ENCODE data around the gene PSD4. TPM values are rescaled to one million over a fixed set of nuclear protein-coding genes. Genes with fewer than 3 reads are reported as not detected.

The PSD4 gene
- total RNA-seq, 3 donors from 2014 or later: 40.8 to 91.3 (median 64.4) TPM

DNA sequence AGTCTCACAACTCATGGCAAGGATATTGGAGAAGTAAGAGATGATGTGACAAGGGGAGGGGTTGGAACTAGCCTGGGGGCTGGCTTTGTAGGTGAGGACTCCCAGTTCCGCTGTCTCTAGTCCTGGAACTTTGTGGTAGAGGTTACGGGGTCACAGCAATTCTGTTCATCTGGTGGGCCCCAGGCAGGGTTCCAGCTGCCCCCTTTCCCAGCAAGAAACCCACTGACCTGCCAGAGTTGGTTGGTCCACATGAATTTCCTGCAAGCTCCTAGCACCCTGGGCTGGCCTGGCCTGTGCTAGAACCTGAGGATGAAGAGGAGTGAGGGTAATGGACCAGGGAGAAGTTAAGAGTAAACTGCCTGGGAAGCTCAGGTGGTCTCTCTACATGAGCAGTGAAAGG, 41.3 kb downstream of the PSD4 start:
- intact Hi-C loops (cut with DNase I, micrococcal nuclease): no loop called here

DNA sequence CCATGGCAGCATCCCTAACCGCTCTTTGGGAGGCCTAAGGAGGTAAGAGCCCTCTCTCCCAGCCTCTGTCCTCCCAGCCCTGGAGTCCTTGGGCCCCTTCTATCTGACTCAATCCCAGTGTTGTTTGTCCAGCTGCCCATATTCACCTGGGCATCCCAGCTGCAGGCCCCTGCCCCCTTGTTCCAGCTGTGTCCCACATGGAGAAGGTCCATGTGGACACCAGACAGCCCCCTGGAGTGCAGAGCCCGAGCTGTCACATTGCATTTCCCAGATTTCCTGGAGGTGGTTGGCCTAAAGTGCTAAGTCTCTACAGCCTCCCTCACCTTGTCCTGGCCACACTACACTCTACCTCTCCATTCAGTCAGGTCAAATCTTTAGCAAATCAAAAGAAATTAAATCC, 42.5 kb downstream of the PSD4 start:
- H3K4me1 ChIP-seq (ENCODE audit: low read depth): peaks cover 26% of the 10 kb centered on the region
- H3K9me3 ChIP-seq: no peaks in the 10 kb centered on the region
- TF ChIP-seq, protein P1, sequence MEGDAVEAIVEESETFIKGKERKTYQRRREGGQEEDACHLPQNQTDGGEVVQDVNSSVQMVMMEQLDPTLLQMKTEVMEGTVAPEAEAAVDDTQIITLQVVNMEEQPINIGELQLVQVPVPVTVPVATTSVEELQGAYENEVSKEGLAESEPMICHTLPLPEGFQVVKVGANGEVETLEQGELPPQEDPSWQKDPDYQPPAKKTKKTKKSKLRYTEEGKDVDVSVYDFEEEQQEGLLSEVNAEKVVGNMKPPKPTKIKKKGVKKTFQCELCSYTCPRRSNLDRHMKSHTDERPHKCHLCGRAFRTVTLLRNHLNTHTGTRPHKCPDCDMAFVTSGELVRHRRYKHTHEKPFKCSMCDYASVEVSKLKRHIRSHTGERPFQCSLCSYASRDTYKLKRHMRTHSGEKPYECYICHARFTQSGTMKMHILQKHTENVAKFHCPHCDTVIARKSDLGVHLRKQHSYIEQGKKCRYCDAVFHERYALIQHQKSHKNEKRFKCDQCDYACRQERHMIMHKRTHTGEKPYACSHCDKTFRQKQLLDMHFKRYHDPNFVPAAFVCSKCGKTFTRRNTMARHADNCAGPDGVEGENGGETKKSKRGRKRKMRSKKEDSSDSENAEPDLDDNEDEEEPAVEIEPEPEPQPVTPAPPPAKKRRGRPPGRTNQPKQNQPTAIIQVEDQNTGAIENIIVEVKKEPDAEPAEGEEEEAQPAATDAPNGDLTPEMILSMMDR (IDR thresholded peaks at IDR 0.05): no peak
- no peak for ATAC-seq
- intact Hi-C loops (cut with DNase I, micrococcal nuclease): no loop called here
- no peak for DNase-seq
- H3K36me3 ChIP-seq (ENCODE audit: low read depth): no peaks in the 10 kb centered on the region
- no peak overlapping the region for H3K4me3 ChIP-seq

More for the DNA sequence above, 41.3 kb downstream of the PSD4 start:
- DNase-seq (peak in 1 of 3 donors; percentile 16), ATAC-seq (no peak)
- Histone ChIP-seq H3K4me3 (no peak overlapping the region), H3K36me3 (ENCODE audit: low read depth) (no peaks in the 10 kb centered on the region), H3K4me1 (ENCODE audit: low read depth) (peaks cover 34% of the 10 kb centered on the region), H3K9me3 (no peaks in the 10 kb centered on the region)
- TF ChIP-seq, protein P1 (IDR thresholded peaks at IDR 0.05): no peak

- no peak for ATAC-seq
- peaks cover 24% of the 10 kb centered on the region for H3K4me1 ChIP-seq (ENCODE audit: low read depth)
Measured at GRCh38 chr2:113216891-113217454, 43.2 kb downstream of the PSD4 start.

DNA sequence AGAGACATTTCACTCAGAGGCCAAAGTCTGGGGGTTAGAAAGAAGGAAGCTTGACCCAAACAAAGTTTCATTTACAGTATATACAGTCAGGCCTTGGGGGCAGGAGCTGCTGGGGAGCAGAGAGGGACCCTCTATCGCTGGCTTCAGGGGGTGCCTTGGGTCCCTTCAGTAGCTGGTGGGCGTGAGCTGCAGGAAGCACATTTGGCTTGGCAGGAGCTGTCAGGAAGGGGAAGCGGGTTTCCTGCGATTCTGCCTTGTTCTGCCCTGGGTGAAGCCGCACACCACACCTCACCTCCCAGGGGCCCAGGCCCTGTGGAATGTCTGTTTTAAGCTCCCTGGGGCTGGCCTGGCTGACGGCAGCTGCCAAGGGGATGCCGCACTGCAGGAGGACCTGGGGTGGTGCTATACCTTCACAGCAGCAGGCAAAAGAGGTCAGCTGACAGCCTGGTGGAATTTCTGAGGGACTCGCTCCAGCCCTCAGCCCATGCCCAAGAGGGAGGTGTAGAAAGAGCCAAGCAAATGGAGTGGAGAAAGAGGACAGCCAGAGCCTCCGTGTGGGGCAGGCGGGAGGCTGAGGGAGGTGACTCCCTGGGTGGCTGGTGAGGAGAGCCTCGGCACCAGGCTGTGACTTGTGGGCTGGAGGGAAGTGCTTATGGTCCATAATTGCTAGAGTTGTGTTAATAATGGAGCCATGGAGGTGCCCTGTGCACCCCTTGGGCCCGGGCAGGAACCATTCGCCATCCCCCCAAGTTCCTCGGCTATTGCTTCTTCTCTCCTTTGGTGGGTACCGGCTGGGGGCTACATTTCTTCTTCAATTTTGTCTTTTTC, 43.9 kb downstream of the PSD4 start:
- intact Hi-C loops (cut with DNase I, micrococcal nuclease): no loop called here
- H3K4me3 ChIP-seq: no peak overlapping the region
- DNase-seq: no peak
- TF ChIP-seq, protein P1 (IDR thresholded peaks at IDR 0.05): no peak
- no peak for ATAC-seq
- no peaks in the 10 kb centered on the region for H3K9me3 ChIP-seq
- H3K4me1 ChIP-seq (ENCODE audit: low read depth): peaks cover 24% of the 10 kb centered on the region
- no peaks in the 10 kb centered on the region for H3K36me3 ChIP-seq (ENCODE audit: low read depth)

More at GRCh38 chr2:113216891-113217454, 43.2 kb downstream of the PSD4 start:
- DNase-seq: no peak
- Histone ChIP-seq H3K36me3 (ENCODE audit: low read depth) (no peaks in the 10 kb centered on the region), H3K4me3 (no peak overlapping the region), H3K9me3 (no peaks in the 10 kb centered on the region)
- TF ChIP-seq, protein P1 (IDR thresholded peaks at IDR 0.05): no peak
- intact Hi-C loops (cut with DNase I, micrococcal nuclease): no loop called here

DNA sequence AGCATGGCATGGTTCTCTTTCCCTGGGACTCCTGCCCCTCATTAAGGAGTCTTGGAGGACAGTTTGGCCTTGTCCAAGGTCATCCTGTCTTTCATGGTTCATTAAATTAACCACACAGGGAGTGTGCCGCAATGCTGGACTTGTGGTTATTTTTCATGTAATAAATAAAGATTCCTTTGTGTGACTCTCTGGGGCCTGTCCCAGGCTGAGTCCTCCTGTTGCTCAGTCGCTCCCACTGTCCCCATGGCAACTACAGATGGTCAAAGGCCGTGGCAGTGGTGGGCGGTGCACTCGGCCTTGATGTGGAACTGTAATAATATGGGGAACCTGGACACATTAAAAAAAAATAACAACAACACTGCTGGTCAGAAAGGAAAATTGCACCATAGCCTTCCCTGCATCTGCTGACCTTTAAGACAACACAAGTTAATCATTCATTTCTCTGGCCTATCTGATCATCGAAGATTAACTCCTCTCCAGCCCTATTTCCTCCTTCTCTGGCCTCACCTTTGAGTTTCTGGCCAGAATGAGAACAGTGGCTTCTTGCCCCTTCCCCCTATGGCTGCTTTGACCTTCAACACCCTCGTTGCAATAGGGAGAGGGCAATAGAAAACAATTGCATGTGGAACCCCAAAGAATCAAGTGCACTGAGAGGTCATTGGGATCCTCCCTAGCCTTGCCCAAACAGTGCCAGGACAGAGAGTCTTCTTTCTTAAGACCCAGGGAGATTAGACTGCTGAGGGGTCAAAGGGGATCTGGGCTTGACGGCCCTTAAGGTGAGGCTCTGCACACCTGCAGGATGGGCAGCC, 44.7 kb downstream of the PSD4 start:
- no peaks in the 10 kb centered on the region for H3K36me3 ChIP-seq (ENCODE audit: low read depth)
- TF ChIP-seq, protein P1 (IDR thresholded peaks at IDR 0.05): no peak
- DNase-seq (peak; percentile 81 to 88 (median 82)), ATAC-seq (peak; percentile 89)
- peaks cover 24% of the 10 kb centered on the region for H3K4me1 ChIP-seq (ENCODE audit: low read depth)
- H3K4me3 ChIP-seq: no peak overlapping the region
- intact Hi-C loops (cut with DNase I, micrococcal nuclease): no loop called here
- no peaks in the 10 kb centered on the region for H3K9me3 ChIP-seq
